MM.1S (cell line): ENCODE measurements around the gene AADAC.
"Not testable (repeated sequence)": the region's sequence is repeated elsewhere in the genome, so short reads cannot be mapped to it uniquely, and the experiment has no call there.

ENCODE experiments used
- DNase-seq: peaks from one replicate; pipeline ENCODE4 v3.0.0-alpha.2; 2015
- H2AFZ ChIP-seq: fragments of 300-600 bp; sonication (generic); 2 replicates; pipeline ENCODE4 v1.6.0; 2016; ENCODE audit warnings: antibody characterized with exemption, low read length
- H3F3A ChIP-seq: fragments of 300-600 bp; sonication (generic); 2 replicates; pipeline ENCODE4 v1.6.1; 2016; ENCODE audit warnings: mild to moderate bottlenecking, antibody characterized with exemption, low read length, moderate library complexity, mixed read lengths; ENCODE audit not compliant: insufficient read depth
- H3K27ac ChIP-seq: fragments of 300-600 bp; sonication (generic); 2 replicates; pipeline ENCODE4 v1.5.1; 2016; ENCODE audit warnings: mild to moderate bottlenecking, low read length
- H3K27me3 ChIP-seq: fragments of 300-600 bp; sonication (generic); replicated peaks from 2 replicates; pipeline ENCODE4 v1.6.0; 2016; ENCODE audit warnings: low read length; ENCODE audit not compliant: insufficient read depth
- H3K36me3 ChIP-seq: fragments of 300-600 bp; sonication (generic); replicated peaks from 2 replicates; pipeline ENCODE4 v1.6.1; 2016; ENCODE audit warnings: mild to moderate bottlenecking, low read length, mixed read lengths; ENCODE audit not compliant: insufficient read depth
- H3K4me1 ChIP-seq: fragments of 300-600 bp; sonication (generic); 2 replicates; pipeline ENCODE4 v1.6.1; 2016; ENCODE audit warnings: low read length, mixed read lengths
- H3K4me2 ChIP-seq: fragments of 300-600 bp; sonication (generic); 2 replicates; pipeline ENCODE4 v1.6.0; 2016; ENCODE audit warnings: low read depth, low read length
- H3K4me3 ChIP-seq: fragments of 300-600 bp; sonication (generic); 2 replicates; pipeline ENCODE4 v1.5.1; 2016; ENCODE audit warnings: low read length, mixed read lengths
- H3K79me2 ChIP-seq: fragments of 300-600 bp; sonication (generic); 2 replicates; pipeline ENCODE4 v1.6.1; 2016; ENCODE audit warnings: mixed run types, low read length, mixed read lengths
- H3K9ac ChIP-seq: fragments of 300-600 bp; sonication (generic); 2 replicates; pipeline ENCODE4 v1.6.1; 2016; ENCODE audit warnings: low read length, mixed read lengths
- H3K9me2 ChIP-seq: fragments of 300-600 bp; sonication (generic); replicated peaks from 2 replicates; pipeline ENCODE4 v1.6.1; 2016; ENCODE audit warnings: mild to moderate bottlenecking, low read length, mixed read lengths; ENCODE audit not compliant: insufficient read depth
- H3K9me3 ChIP-seq: fragments of 300-600 bp; sonication (generic); replicated peaks from 2 replicates; pipeline ENCODE4 v1.6.1; 2016; ENCODE audit warnings: mild to moderate bottlenecking, low read length, mixed read lengths; ENCODE audit not compliant: insufficient read depth
- H4K20me1 ChIP-seq: fragments of 300-600 bp; sonication (generic); 2 replicates; pipeline ENCODE4 v1.6.1; 2016; ENCODE audit warnings: mild to moderate bottlenecking, low read length, moderate library complexity, mixed read lengths; ENCODE audit not compliant: insufficient read depth
- CTCF ChIP-seq: fragments of 300-600 bp; sonication (generic); IDR thresholded peaks from 2 replicates; pipeline ENCODE4 v1.5.1; 2016; ENCODE audit warnings: antibody characterized with exemption, low read length, mixed read lengths
- EZH2 ChIP-seq: fragments of 300-600 bp; sonication (generic); optimal IDR thresholded peaks from 2 replicates; pipeline ENCODE3; 2017; ENCODE audit warnings: low read depth, mild to moderate bottlenecking, antibody characterized with exemption, low read length, mixed read lengths
- EZH2phosphoT487 ChIP-seq: fragments of 300-600 bp; sonication (generic); IDR thresholded peaks from 2 replicates; pipeline ENCODE4 v1.6.1; 2018; ENCODE audit warnings: antibody characterized with exemption, low read length

AADAC gene

GRCh38 chr3:151787626-151788025, 26.3 kb upstream of the AADAC start:
- H3K9me2 ChIP-seq: no peaks in the 10 kb centered on the region
- no peak overlapping the region for H3K9ac ChIP-seq
- H3K4me1 ChIP-seq: no peaks in the 10 kb centered on the region
- no peak overlapping the region for H3K4me2 ChIP-seq
- no peak overlapping the region for H3K27ac ChIP-seq
- H4K20me1 ChIP-seq: no peaks in the 10 kb centered on the region
- H3K4me3 ChIP-seq: no peak overlapping the region
- no peaks in the 10 kb centered on the region for H3K27me3 ChIP-seq
- H3K9me3 ChIP-seq: no peaks in the 10 kb centered on the region
- no peaks in the 10 kb centered on the region for H3F3A ChIP-seq
- no peaks in the 10 kb centered on the region for H3K79me2 ChIP-seq
- no peak overlapping the region for H2AFZ ChIP-seq
- TF ChIP-seq CTCF (no peak), EZH2phosphoT487 (no peak), EZH2 (no peak)
- H3K36me3 ChIP-seq: no peaks in the 10 kb centered on the region
- no peak for DNase-seq

- no peak overlapping the region for H3K27ac ChIP-seq
- TF ChIP-seq EZH2 (no peak), CTCF (no peak), EZH2phosphoT487 (no peak)
- H3K79me2 ChIP-seq: no peaks in the 10 kb centered on the region
- H3K9me2 ChIP-seq: no peaks in the 10 kb centered on the region
- no peak overlapping the region for H3K9ac ChIP-seq
- H2AFZ ChIP-seq: no peak overlapping the region
- H3K4me1 ChIP-seq: no peaks in the 10 kb centered on the region
- no peaks in the 10 kb centered on the region for H3K9me3 ChIP-seq
- no peak overlapping the region for H3K4me3 ChIP-seq
- H3K27me3 ChIP-seq: no peaks in the 10 kb centered on the region
- no peaks in the 10 kb centered on the region for H3F3A ChIP-seq
- no peak for DNase-seq
- no peak overlapping the region for H3K4me2 ChIP-seq
- no peaks in the 10 kb centered on the region for H3K36me3 ChIP-seq
- H4K20me1 ChIP-seq: no peaks in the 10 kb centered on the region
Observed at GRCh38 chr3:151788401-151788800, 25.5 kb upstream of the AADAC start.

GRCh38 chr3:151789853-151790463, 24.0 kb upstream of the AADAC start:
- Histone ChIP-seq H3K4me2 (no peak overlapping the region), H3K4me1 (no peaks in the 10 kb centered on the region)

GRCh38 chr3:151790763-151791162, 23.2 kb upstream of the AADAC start:
- H3F3A ChIP-seq, H3K9me3 ChIP-seq, H3K4me1 ChIP-seq, DNase-seq, H3K4me3 ChIP-seq, H3K9me2 ChIP-seq, H3K27ac ChIP-seq, H3K79me2 ChIP-seq, H3K36me3 ChIP-seq, H3K9ac ChIP-seq, H3K4me2 ChIP-seq, H4K20me1 ChIP-seq, H2AFZ ChIP-seq, H3K27me3 ChIP-seq: not testable (repeated sequence)

More at GRCh38 chr3:151789853-151790463, 24.0 kb upstream of the AADAC start:
- H3K27ac ChIP-seq: no peak overlapping the region
- H2AFZ ChIP-seq: no peak overlapping the region
- no peak for DNase-seq
- no peaks in the 10 kb centered on the region for H3F3A ChIP-seq
- no peaks in the 10 kb centered on the region for H3K36me3 ChIP-seq
- H4K20me1 ChIP-seq: no peaks in the 10 kb centered on the region
- TF ChIP-seq CTCF (no peak), EZH2 (no peak), EZH2phosphoT487 (no peak)
- no peak overlapping the region for H3K4me3 ChIP-seq
- H3K27me3 ChIP-seq: no peaks in the 10 kb centered on the region
- H3K9ac ChIP-seq: no peak overlapping the region
- no peaks in the 10 kb centered on the region for H3K9me3 ChIP-seq
- no peaks in the 10 kb centered on the region for H3K79me2 ChIP-seq
- no peaks in the 10 kb centered on the region for H3K9me2 ChIP-seq
